HG02610 (cell line): ENCODE data around the gene DDX11.
A peak's percentile ranks its signal among the peaks of the same experiment; 100 is the strongest.
"Not testable (repeated sequence)": the region's sequence is repeated elsewhere in the genome, so short reads cannot be mapped to it uniquely, and the experiment has no call there.

Experiments used
- ATAC-seq: cut with Tn5 transposase; IDR thresholded peaks from one replicate; pipeline ENCODE4 v1.9.1; 2021; ENCODE audit warnings: mild to moderate bottlenecking, moderate library complexity; ENCODE audit not compliant: unreplicated experiment

The DDX11 gene

GRCh38 chr12:31098363-31098762, 24.7 kb downstream of the DDX11 start:
- ATAC-seq = not testable (repeated sequence)

GRCh38 chr12:31098771-31099170, 25.1 kb downstream of the DDX11 start:
- not testable (repeated sequence) for ATAC-seq

GRCh38 chr12:31099434-31099833, 25.8 kb downstream of the DDX11 start:
- ATAC-seq = not testable (repeated sequence)

GRCh38 chr12:31100503-31101208, 27.0 kb downstream of the DDX11 start:
- not testable (repeated sequence) for ATAC-seq

- not testable (repeated sequence) for ATAC-seq
Observed at GRCh38 chr12:31102125-31102524, 28.5 kb downstream of the DDX11 start.

GRCh38 chr12:31102596-31102995, 28.9 kb downstream of the DDX11 start:
- not testable (repeated sequence) for ATAC-seq

- not testable (repeated sequence) for ATAC-seq
Observed at GRCh38 chr12:31103561-31103975, 29.9 kb downstream of the DDX11 start.

- ATAC-seq = not testable (repeated sequence)
Observed at GRCh38 chr12:31104220-31104619, 30.6 kb downstream of the DDX11 start.

GRCh38 chr12:31104773-31105172, 31.1 kb downstream of the DDX11 start:
- not testable (repeated sequence) for ATAC-seq

GRCh38 chr12:31105668-31106067, 32.0 kb downstream of the DDX11 start:
- ATAC-seq = no peak

- no peak for ATAC-seq
Observed at GRCh38 chr12:31106101-31106803, 32.6 kb downstream of the DDX11 start.

- ATAC-seq = not testable (repeated sequence)
Observed at GRCh38 chr12:31109773-31110172, 36.1 kb downstream of the DDX11 start.

GRCh38 chr12:31110263-31110662, 36.6 kb downstream of the DDX11 start:
- ATAC-seq = not testable (repeated sequence)

GRCh38 chr12:31115092-31115601, 41.5 kb downstream of the DDX11 start:
- not testable (repeated sequence) for ATAC-seq

- ATAC-seq = not testable (repeated sequence)
Observed at GRCh38 chr12:31116846-31117202, 43.2 kb downstream of the DDX11 start.

- ATAC-seq = peak; percentile 84
Observed at GRCh38 chr12:31117203-31118011, 43.7 kb downstream of the DDX11 start.

- no peak for ATAC-seq
Observed at GRCh38 chr12:31118347-31119191, 44.9 kb downstream of the DDX11 start.

GRCh38 chr12:31119192-31119802, 45.6 kb downstream of the DDX11 start:
- no peak for ATAC-seq

- ATAC-seq = no peak
Observed at GRCh38 chr12:31119803-31120211, 46.1 kb downstream of the DDX11 start.
